HG03520 (cell line): Measurements from ENCODE around the gene ZCCHC2.

Source experiments
- ATAC-seq: cut with Tn5 transposase; IDR thresholded peaks from one replicate; pipeline ENCODE4 v1.9.1; 2021; ENCODE audit warnings: mild to moderate bottlenecking, moderate library complexity; ENCODE audit not compliant: unreplicated experiment

Gene ZCCHC2

DNA sequence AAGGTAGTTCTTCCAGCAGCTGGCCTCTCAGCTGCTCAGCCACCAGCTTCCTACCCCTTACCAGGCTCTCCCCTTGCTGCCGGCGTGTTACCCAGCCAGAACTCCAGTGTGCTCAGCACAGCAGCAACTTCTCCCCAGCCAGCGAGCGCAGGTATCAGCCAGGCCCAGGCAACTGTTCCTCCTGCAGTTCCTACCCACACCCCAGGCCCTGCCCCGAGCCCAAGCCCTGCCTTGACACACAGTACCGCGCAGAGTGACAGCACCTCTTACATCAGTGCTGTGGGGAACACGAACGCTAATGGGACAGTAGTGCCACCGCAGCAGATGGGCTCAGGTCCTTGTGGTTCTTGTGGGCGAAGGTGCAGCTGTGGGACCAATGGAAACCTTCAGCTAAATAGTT, 52.0 kb downstream of the ZCCHC2 start:
- no peak for ATAC-seq

DNA sequence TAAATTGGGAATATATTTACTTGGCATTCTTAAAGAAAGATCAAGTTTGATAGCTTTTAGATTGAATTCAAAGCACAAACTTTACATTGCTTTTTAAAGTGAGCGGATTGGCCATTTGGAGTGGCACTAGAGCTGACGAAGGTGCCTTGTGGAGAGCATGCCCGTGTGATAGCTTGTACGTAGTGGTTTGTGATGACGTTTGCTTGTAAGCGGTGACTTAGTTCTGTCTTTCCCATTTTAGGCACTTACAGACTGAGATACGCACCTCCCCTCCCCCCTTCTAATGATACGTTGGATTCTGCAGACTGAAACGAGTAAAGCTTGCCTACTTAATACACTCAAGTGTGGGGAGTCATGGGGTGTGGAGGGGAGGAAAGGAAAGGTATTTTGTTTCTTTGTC, 53.4 kb downstream of the ZCCHC2 start:
- ATAC-seq, result no peak

DNA sequence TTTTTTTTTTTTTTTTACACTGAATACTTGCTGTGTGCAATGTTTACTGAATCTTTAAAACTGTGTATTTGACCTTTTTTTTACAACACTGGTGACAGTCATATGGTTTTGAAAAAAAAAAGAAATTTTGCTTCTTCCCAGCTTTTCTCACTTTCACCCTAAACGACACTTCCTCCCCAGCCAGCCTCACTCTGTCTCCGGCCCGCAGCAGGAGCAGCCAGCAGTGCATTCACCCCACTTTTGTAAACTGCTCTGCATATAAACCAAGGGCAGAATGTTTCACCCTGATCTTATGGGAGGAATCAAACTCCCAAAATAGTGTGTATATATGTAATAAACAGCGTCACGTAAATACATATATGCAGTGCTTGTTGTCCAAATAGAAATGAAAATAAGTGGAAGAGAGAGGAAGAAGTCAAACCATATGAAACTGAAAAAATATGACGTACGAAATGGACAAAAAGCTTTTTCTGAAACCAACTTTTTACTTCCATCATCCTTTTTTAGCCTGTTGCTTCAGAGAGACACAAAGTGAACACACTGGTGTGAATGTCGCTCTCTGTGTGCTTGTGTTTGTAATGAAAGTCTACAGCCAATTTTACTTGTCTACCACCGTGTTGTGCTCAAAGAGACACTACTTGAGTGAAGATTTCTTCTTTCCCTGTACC, 54.2 kb downstream of the ZCCHC2 start:
- ATAC-seq, result peak; percentile 61

DNA sequence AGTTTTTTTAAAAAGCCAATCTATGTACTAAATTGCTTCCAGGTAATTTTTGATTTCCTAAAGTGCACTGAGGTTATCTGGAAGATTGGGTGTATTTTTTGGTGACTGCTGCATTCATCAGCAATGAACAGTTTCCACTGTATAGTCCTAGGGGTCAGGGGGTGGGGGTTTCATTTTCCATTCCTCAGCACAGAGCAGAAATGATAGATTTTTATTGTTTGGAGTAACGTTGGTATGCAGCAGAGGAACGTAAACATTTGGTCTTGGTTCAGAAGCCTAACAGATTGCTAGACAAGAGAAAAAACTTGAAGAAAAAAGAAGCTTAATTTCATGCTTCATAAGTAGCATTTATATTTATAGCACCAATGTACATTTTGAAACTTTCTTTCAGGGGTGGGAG, 54.9 kb downstream of the ZCCHC2 start:
- no peak for ATAC-seq

DNA sequence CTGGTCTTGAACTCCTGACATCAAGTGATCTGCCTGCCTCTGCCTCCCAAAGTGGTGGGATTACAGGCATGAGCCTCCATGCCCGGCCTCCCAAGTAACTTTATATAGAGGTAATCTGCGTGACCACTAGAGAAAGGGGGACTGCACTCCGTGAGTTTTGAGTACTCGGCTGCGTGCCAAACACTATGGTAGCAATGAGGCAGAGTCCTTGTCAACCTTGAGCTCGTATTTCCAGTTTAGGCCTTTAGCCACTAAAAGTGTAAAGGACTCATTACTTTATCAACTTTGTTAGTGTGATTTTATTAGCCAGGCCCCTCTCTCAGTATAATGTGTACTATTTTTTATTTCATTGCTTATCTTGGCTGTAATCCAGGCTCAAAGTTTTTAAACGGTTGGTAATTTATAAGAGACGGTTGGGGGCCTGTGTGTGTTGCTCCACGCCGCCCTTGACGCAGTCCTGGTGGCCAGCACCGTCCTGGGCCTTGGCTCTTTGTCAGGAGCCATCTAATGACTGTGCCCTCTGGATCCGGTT, 56.2 kb downstream of the ZCCHC2 start:
- ATAC-seq, result no peak

DNA sequence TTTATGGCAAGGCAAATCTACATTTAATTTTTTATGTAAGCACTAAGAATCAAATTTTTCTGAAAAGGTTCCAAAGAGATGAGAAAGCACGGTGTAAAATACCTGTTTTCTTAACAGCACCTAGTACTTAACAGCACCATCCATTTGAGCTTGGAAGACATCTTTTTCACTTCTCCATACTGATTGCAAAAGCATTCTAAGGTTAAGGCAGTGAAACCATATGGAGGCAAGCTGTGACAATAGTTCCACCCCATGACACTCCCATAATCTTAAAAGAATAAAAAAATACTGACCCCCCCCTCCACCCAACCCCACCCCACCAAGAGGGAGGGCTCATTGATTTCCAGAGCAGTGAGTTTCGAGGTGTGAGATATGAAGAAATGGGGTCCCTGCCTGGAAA, 60.6 kb downstream of the ZCCHC2 start:
- ATAC-seq, result no peak

DNA sequence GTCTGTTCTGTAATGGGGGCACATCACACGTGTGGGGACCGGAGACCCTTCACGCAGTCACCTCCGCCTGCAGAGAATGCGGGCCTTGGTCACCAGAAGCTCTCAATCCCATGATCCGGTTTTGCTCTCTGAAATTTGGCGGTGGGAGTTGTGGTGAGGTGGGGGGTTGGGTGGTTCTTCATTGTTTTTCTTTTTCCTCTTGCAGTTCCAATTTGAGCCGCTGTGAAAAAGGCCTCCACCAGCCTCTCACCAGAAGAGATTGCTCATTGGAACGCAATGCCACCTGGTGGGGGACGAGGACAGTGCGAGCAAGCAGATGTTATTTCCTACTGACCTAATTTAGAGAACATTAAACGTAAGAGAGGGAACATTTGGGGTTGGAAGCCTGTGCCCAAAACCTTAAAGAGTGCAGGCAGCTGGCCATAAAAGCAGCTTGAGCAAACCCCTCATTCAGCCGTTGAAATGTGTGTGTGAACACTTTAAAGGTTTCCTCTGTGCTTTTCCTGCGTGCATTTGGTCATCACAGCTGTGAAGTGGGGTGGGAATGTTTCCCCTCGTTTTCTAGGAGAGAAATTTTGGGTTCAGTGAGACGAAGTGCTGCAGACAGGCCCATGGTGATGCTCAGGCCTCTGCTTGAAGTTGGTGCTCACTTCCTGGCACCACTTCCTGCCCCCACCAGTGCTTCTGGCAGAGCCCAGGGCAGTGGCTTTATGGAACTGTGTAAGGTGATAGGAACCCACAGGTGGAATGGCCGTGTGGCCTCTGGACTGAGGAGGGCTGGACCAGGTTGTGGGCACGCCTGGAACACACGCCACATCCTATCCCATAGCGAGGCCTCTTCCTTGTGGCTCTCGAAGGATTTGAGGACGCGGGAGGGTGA, 61.7 kb downstream of the ZCCHC2 start:
- peak; percentile 77 for ATAC-seq

DNA sequence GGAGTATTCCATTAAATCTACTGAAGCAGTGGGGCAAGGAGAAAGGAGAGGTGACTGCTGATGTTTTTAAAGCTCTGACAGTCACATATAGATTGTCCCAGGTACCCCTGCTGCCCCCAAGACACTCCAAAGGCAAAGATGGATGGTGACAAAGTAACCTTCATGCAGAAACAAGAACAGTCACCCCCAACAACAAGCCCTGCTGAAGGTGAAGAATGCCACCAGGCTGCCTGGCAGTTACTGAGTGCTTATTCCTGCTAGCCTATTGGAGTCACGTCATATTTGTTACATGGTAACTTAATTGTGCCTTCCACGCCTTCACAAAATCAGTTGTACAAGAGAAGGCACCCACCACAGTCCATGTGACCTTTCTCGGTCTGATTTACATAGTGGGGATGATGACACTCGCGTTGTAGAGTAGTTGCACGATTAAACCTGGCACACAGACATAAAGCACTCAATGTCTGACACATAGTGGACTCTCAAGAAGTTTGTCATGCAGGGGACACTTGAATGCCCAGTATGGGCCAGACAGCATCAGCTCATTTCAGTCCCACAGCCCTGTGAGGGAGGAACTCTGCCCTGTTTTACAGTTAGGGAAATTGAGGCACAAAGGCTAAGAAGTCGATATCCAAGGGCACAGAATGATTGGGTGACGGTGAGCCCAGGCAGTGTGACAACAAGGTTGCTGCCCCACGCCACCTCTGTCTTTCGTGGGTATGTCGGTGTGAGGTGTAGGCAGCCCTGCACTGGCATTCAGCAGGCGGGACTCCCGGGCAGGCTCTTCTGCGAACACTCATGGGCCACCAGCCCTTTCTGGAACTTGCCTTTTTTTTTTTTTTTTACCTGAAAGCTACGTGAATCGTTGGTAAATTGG, 62.7 kb downstream of the ZCCHC2 start:
- no peak for ATAC-seq

DNA sequence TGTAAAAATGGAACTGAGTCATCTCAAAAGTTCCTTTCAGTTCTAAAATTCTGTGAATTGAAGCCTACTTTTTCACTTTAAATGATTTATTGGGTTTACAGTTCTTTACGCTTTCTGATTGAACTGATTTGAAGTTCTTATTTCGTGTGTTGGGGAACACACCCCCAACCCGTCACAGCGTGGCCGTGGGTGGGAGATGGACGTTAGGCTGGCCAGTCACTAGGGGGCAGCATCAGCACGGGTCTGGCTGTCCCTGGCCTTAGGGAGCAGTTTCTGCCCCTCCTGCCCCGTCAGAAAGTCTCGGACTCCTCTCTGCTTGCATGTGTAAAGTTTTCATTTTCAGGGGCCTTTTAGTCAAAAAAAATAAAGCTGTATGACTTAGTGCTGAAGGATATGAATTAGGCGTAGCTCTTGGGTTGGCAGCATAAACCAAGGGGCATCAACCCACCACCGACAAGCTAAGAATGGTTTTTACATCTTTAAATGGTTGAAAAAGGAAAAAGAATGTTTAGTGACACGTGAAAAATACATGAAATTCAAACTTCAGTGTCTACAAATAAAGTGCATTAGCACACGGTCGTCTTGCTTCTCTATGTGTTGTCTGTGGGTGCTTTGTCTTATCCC, 63.4 kb downstream of the ZCCHC2 start:
- ATAC-seq, result peak; percentile 66

DNA sequence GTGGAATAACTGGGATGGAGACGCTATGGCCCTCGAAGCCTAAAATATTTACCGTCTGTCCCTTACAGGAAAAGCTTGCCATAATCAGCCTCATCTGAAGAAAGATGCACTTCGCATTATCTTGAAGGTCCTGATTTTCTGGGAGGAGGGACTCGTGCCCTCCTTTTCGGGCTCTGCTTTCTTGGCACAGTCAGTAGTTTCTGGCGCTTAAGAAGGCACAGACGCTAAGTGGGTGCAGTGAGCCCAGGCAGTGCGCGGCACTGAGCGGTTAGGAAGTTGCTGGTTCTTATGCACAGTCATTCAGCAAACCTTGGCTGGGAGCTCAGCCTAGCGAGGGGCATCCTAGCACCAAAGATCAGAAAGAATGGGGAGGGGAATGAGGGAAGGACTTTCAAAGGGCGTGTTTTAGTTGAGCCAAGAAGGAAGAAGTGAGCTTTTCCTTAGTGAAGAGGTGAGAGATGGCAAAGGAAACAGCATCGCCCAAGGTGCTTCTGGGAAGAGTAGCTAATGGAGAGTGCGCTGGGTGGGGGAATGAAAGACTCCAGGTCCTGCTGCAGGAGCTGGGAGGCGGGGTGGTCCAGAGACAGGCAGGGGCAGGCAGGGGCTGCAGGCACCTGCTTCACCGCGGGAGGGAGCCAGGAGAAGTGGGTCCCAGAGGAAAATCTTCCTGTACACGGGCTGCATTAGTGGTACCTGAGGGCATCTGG, 64.1 kb downstream of the ZCCHC2 start:
- ATAC-seq, result no peak

DNA sequence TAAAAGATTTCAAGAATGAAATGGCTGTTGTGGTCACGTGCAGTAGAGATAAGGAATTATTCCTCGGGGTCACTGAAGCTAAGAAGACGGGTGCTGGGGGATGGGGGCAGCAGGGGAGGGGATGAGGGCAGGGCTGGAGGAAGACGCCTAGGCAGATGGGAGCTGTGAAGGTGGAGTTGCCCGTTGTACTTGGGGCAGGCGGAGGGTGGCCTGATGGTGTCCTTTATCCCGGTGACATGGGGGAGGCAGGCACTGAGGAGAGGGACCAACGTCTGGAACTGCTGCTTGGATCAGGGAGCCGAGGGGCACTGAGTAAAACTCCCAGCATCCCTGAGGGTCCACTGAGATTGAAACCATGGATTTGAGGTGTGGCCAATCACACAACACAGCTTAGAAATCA, 64.9 kb downstream of the ZCCHC2 start:
- ATAC-seq, result no peak

DNA sequence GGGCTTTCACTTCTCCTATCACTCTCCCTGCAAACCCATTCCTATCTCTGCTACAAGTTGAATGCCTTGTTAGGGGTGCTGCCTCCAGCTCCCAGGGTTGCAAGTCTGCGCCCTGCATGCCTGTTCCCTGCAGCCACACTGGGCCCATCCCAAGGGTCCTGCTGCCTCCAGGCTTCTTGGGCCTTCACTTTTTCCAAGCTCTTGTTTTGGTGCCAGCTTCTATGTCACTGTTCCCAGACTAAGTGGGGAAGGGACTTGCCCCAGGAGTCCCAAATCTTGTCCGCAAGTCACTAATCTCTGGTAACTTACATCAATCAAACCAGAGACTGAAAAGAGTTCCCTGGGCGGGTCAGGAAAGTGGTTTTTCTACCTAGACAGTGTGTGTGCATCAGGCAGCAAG, 65.4 kb downstream of the ZCCHC2 start:
- ATAC-seq, result no peak

DNA sequence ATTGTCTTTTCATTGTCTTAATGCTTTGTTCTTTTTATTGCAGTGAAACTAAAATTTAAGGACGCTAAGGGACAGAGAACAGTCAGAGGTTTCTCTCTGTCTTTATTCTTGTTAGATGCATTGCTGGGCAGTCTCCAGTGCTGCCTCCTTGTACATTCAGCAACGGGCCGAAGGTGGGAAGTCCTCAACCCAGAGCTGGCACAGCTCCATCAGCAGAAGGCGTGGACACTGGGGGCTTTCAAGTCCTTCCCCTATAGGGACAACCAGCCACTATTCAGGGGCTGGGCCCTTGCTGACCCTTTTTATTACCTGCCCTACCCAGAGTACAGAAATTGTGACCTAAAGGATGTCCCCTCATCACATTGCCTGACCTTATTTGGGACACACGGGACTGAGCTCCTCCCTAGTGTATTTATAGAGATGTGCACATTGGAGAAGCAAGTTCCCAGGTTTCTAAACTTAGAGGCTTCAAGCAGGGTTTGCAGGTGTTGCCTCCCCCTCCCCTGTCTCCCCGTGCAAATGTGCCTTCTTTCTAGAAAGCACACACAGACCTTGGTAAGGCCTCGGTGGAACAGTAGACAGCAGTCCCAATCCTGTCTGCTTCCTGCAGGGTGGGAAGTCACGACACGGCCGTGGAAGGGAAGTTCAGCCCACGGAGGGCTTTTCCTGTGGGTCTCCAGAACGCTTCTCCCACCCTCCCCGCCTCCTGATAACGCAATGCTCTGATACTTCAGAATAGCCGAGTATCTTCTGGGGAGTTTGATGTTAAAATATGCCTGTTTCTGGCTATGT, 68.2 kb downstream of the ZCCHC2 start:
- ATAC-seq, result no peak

DNA sequence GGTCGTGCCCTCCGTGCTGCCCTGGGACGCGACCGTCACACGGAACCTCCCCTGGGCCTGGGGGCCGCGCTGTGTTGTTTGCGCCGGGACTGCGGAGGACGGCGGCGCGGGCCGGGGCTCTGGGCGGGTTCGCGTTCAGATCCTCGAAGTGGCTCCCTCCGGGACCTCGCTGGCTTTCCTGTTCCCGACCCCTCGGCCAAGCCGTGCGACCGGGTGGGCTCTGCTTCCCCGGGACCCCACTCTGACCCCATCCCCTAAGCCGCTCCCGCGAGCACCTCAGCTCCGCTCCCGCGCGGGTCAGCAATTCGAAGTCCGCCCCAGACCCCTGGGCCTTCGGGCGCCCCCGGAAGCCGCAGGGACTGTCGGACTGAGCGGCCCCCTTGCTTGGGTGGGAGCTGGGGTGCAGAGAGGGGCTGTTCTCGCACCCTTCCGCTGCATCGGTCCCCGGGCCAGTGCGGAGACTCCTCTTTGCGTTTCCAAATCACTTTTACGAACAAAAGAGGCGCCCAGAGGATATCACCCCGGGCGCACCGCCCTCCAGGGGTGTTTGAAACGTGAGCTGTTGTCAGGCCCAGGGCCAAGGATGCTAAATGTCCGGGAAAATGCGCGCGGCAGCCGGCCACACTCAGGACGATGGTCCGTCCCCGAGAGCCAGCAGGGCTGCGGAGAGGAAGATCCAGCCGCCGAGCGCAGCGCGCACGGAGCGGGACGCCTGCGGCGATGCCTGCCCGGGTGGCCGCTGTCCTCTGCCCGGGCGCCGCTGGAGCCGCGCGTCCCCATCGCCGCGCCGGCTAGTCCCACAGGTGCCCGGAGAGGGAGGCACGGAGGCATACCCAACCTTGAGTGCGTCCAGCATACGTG, 73.5 kb downstream of the ZCCHC2 start:
- no peak for ATAC-seq

DNA sequence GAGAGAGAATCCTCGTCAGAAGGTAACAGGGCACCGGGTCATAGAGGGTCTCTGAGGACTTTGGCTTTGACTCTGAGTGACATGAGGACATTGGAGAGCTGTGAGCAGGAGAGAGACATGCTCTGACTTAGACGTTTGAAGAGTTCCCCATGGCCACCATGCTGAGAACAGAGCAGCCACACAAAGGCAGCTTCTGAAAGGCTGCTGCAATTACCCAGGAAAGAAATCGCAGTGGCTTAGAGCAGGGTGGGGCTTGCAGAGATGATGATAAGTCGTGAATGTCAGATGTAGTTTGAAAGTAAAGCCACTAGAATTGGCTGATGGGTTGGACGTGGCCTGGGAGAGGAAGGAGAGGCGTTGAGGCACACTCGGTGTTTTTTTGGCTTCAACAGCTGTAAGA, 79.0 kb downstream of the ZCCHC2 start:
- ATAC-seq, result no peak

DNA sequence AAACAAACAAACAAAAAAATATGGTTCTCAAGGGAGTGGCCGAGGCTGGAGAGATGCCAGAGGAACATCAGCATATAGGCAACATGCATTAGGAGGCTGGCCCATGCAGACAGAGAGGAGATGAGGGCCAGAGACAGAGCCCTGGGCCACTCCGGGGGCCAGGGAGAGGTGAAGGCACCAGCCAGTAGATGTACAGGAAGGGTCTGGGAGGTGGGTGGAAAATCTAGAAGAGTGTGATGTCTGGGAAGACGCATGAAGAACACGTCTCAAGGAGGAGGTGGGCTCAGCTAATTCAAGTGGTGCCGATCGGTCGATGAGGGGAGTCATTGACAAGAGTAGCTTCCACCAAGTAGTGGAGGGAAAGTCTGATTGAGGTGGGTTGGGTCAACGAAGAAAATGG, 79.9 kb downstream of the ZCCHC2 start:
- no peak for ATAC-seq

DNA sequence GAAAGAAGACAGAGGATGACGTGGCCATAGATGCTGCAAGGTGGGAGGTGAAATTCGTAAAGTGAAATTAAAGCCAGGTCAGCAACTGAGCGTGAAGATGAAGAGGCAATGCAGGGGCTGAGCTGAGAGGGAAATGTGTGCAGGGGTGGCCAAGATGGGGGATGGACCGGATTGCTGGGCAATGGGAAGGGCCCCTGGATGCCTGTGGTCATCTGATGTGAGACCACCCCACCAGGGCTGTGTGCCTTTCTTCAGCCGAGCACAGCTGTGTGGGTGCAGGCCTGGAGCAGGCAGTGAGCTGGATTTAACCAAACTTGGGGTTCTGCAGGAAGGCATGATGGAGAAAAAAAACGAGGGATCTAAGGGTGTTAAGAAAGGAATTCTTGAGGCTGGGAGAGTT, 80.4 kb downstream of the ZCCHC2 start:
- ATAC-seq, result no peak

DNA sequence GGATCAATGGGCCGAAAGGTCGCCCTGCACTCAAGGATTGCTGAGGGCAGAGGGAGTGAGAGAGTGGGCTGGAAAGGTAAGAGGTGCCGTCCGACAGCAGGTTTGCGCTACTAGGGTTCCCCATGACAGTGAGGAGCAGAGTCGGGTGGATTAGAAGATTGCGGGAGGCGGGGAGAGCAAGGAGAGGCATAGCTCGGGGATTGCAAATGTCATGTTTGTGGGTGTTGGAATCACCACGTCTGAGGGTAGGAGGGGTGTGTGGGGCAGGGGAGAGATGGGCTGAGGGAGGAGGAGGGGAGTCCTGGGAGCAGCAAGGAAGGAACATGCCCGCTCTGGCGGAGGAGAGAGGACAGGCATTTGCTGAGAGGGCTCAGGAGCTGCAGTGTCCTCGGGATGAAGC, 81.2 kb downstream of the ZCCHC2 start:
- no peak for ATAC-seq
